SK-N-SH (cell line): ENCODE results near the gene TUBA3E.
"Not testable (repeated sequence)": the region's sequence is repeated elsewhere in the genome, so short reads cannot be mapped to it uniquely, and the experiment has no call there.

Experiments
- CHD2 ChIP-seq: fragments of 150-350 bp; IDR thresholded peaks from 2 replicates; pipeline ENCODE4 v1.6.1; 2018; ENCODE audit warnings: low read length; ENCODE audit not compliant: partially characterized antibody
- CTCF ChIP-seq: fragments of 200-600 bp; sonication (generic); IDR thresholded peaks from 2 replicates; pipeline ENCODE4 v1.6.1; 2017; ENCODE audit warnings: antibody characterized with exemption, mild to moderate bottlenecking, moderate library complexity
- ELF1 ChIP-seq: IDR thresholded peaks from 2 replicates; pipeline ENCODE4 v1.4.0; 2012
- EP300 ChIP-seq, 2 experiments: IDR thresholded peaks; 2 replicates each; pipeline versions ENCODE4 v1.4.0 to v1.6.1; 2012; ENCODE audit warnings: borderline replicate concordance in 1 of 2, low read depth in 1 of 2, low read length in 1 of 2
- EZH2phosphoT487 ChIP-seq: fragments of 200-600 bp; sonication (generic); IDR thresholded peaks from 2 replicates; pipeline ENCODE4 v1.6.1; 2017; ENCODE audit warnings: low read depth, mixed run types, mild to moderate bottlenecking, antibody characterized with exemption, moderate library complexity, borderline replicate concordance
- MAX ChIP-seq: IDR thresholded peaks from 2 replicates; pipeline ENCODE4 v1.4.0; 2012; ENCODE audit warnings: low read depth
- POLR2AphosphoS5 ChIP-seq: IDR thresholded peaks from 2 replicates; pipeline ENCODE4 v1.6.1; 2012; ENCODE audit warnings: low read depth, low read length
- SMC3 ChIP-seq: IDR thresholded peaks from 2 replicates; pipeline ENCODE4 v1.6.1; 2012; ENCODE audit warnings: low read depth, low read length, improper control_type of control experiment
- TEAD4 ChIP-seq: IDR thresholded peaks from 2 replicates; pipeline ENCODE4 v1.4.0; 2012; ENCODE audit warnings: mild to moderate bottlenecking, borderline replicate concordance; ENCODE audit not compliant: insufficient read depth
- YY1 ChIP-seq: IDR thresholded peaks from 2 replicates; pipeline ENCODE4 v1.4.0; 2012; ENCODE audit warnings: low read depth, mild to moderate bottlenecking

GRCh38 chr2:130143266-130144039 lies 54.8 kb downstream of the TUBA3E start:
- not testable (repeated sequence) for TF ChIP-seq POLR2AphosphoS5; CTCF; SMC3; EZH2phosphoT487; EP300 (IDR thresholded peaks at IDR 0.05; ENCODE audit: borderline replicate concordance in 1 of 2, low read depth in 1 of 2, low read length in 1 of 2); CHD2; MAX; ELF1; YY1; TEAD4
